ENCODE measurements around the gene TERB1. TPM values are rescaled to one million over a fixed set of nuclear protein-coding genes. Genes with fewer than 3 reads are reported as not detected.

TERB1 gene
- polyA plus RNA-seq, 1 of the 3 experiments (the other 2 are of a cell fraction), result 0.08 TPM

DNA sequence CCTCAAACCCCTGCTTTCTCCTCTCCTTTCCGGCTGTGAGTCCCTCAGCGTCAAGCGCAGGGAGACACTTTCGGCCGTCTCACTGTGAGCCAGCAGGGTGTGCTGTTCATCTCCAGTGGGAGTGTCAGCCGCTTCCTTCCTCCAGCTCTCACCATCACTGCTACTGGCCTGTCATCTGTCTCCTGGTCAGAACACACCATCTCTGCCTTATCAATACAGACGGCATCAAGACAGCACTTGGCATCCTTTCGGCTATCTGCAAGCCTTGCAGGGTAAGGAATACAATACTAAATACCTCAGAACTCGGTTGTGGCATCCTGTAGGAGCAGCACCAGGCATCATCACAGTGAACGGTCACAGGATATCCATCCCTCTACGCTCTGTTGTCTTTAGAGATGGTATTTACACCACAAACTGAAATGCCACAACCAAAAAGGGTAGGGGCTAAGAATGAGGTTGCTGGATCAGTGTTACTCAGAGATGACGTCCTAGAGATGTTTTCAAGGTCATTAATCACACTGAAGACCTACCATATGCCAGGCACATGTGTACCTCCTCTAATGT is 84.2 kb downstream of the TERB1 start:
- H3K9ac ChIP-seq, result no peak overlapping the region
- H3K4me1 ChIP-seq (ENCODE audit: control insufficient read depth in 1 of 2, insufficient read depth in 2 of 2, low read depth in 1 of 2, low read length in 1 of 2), result peaks cover 0 to 12% of the 10 kb centered on the region in 2 experiments; a peak in 1 of 4 replicates
- H2AFZ ChIP-seq (ENCODE audit: low read depth), result no peak overlapping the region
- no peaks in the 10 kb centered on the region for H3K27me3 ChIP-seq (ENCODE audit: insufficient read depth)
- no peaks in the 10 kb centered on the region for H3K9me3 ChIP-seq
- no peaks in the 10 kb centered on the region for H4K20me1 ChIP-seq (ENCODE audit: insufficient read depth)
- H3K79me2 ChIP-seq (ENCODE audit: insufficient read depth), result no peaks in the 10 kb centered on the region
- POLR2A ChIA-PET, result interaction anchor here (0.7 kb wide), 1 partner anchor 56 kb away, joined by 3 read pairs; no protein-coding TSS in a partner anchor
- H3K27ac ChIP-seq (ENCODE audit: low read depth in 2 of 2, low read length in 1 of 2), result peak overlapping the region; percentile 5 to 8; a peak in 2 of 4 replicates
- no peaks in the 10 kb centered on the region for H3K9me2 ChIP-seq
- TF ChIP-seq JUND (IDR thresholded peaks at IDR 0.05) (no peak), RFX5 (IDR thresholded peaks at IDR 0.05; ENCODE audit: low read length) (peak; percentile 90), USF2 (IDR thresholded peaks at IDR 0.05; ENCODE audit: borderline replicate concordance, low read depth, low read length) (no peak), TEAD4 (IDR thresholded peaks at IDR 0.05; ENCODE audit: borderline replicate concordance, insufficient read depth) (no peak), SMC3 (IDR thresholded peaks at IDR 0.05; ENCODE audit: low read depth, low read length) (peak; percentile 39; the same call in 1 of the 2 replicates), SIN3A (IDR thresholded peaks at IDR 0.05; ENCODE audit: borderline replicate concordance, low read depth, low read length) (no peak), RXRA (IDR thresholded peaks at IDR 0.05; ENCODE audit: borderline replicate concordance, low read depth) (no peak), GATA2 (CRISPR knock-in tag; IDR thresholded peaks at IDR 0.05) (no peak), MAX (IDR thresholded peaks at IDR 0.05; ENCODE audit: low read depth) (no peak), RAD21 (IDR thresholded peaks at IDR 0.05; ENCODE audit: low read length) (peak; percentile 58), ELF1 (IDR thresholded peaks at IDR 0.05) (no peak), FOXM1 (IDR thresholded peaks at IDR 0.05; ENCODE audit: low read depth) (no peak), TCF12 (IDR thresholded peaks at IDR 0.05) (peak; percentile 62), FOSL2 (IDR thresholded peaks at IDR 0.05; ENCODE audit: borderline replicate concordance, low read depth) (no peak), POLR2AphosphoS5 (IDR thresholded peaks at IDR 0.05; ENCODE audit: low read depth, low read length) (0 out of 2 replicates have a peak, but pooled peaks have one; percentile 1), RCOR1 (IDR thresholded peaks at IDR 0.05; ENCODE audit: low read length) (no peak), EP300 (IDR thresholded peaks at IDR 0.05; ENCODE audit: borderline replicate concordance in 1 of 2, low read depth in 1 of 2, low read length in 1 of 2) (no peak), CTCF (IDR thresholded peaks at IDR 0.05) (peak; percentile 55), PBX3 (IDR thresholded peaks at IDR 0.05) (peak; percentile 50; the same call in 1 of the 2 replicates), GABPA (IDR thresholded peaks at IDR 0.05; ENCODE audit: low read depth) (no peak)
- TF ChIP-seq, protein P1, sequence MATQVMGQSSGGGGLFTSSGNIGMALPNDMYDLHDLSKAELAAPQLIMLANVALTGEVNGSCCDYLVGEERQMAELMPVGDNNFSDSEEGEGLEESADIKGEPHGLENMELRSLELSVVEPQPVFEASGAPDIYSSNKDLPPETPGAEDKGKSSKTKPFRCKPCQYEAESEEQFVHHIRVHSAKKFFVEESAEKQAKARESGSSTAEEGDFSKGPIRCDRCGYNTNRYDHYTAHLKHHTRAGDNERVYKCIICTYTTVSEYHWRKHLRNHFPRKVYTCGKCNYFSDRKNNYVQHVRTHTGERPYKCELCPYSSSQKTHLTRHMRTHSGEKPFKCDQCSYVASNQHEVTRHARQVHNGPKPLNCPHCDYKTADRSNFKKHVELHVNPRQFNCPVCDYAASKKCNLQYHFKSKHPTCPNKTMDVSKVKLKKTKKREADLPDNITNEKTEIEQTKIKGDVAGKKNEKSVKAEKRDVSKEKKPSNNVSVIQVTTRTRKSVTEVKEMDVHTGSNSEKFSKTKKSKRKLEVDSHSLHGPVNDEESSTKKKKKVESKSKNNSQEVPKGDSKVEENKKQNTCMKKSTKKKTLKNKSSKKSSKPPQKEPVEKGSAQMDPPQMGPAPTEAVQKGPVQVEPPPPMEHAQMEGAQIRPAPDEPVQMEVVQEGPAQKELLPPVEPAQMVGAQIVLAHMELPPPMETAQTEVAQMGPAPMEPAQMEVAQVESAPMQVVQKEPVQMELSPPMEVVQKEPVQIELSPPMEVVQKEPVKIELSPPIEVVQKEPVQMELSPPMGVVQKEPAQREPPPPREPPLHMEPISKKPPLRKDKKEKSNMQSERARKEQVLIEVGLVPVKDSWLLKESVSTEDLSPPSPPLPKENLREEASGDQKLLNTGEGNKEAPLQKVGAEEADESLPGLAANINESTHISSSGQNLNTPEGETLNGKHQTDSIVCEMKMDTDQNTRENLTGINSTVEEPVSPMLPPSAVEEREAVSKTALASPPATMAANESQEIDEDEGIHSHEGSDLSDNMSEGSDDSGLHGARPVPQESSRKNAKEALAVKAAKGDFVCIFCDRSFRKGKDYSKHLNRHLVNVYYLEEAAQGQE (IDR thresholded peaks at IDR 0.05; ENCODE audit: low read depth, low read length), result no peak
- TF ChIP-seq, protein P2, sequence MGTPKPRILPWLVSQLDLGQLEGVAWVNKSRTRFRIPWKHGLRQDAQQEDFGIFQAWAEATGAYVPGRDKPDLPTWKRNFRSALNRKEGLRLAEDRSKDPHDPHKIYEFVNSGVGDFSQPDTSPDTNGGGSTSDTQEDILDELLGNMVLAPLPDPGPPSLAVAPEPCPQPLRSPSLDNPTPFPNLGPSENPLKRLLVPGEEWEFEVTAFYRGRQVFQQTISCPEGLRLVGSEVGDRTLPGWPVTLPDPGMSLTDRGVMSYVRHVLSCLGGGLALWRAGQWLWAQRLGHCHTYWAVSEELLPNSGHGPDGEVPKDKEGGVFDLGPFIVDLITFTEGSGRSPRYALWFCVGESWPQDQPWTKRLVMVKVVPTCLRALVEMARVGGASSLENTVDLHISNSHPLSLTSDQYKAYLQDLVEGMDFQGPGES (IDR thresholded peaks at IDR 0.05; ENCODE audit: low read depth, low read length), result no peak
- 76% methylated on average over 11 of the region's 12 CpGs for WGBS (ENCODE audit: low lambda C conversion rate)
- H3K4me2 ChIP-seq, result no peak overlapping the region
- DNase-seq, result peak; percentile 69
- H3K36me3 ChIP-seq (replicated peaks in 1 of 2; ENCODE audit: control insufficient read depth in 1 of 2, insufficient read depth in 2 of 2, low read length in 1 of 2), result peaks cover 17 to 18% of the 10 kb centered on the region in 2 experiments
- no peak overlapping the region for H3K4me3 ChIP-seq (ENCODE audit: low read depth in 2 of 2, low read length in 1 of 2)
- H3F3A ChIP-seq (replicated peaks; ENCODE audit: insufficient read depth), result peaks cover 31% of the 10 kb centered on the region
- CTCF ChIA-PET, result interaction anchor here (0.6 to 3.9 kb wide), 11 partner anchors 10 to 150 kb away, joined by 3 to 34 read pairs (median 4); partner anchors contain the start of genes DYNC1LI2 and NAE1
